GM19455 (cell line): Measurements from ENCODE around the gene MACF1.
"Not testable (repeated sequence)": the region's sequence is repeated elsewhere in the genome, so short reads cannot be mapped to it uniquely, and the experiment has no call there.

Source experiments
- ATAC-seq: cut with Tn5 transposase; IDR thresholded peaks from one replicate; pipeline ENCODE4 v1.9.1; 2021; ENCODE audit not compliant: unreplicated experiment

MACF1 gene

GRCh38 chr1:39485046-39485803 lies 280.7 kb downstream of the MACF1 start:
- no peak for ATAC-seq

DNA sequence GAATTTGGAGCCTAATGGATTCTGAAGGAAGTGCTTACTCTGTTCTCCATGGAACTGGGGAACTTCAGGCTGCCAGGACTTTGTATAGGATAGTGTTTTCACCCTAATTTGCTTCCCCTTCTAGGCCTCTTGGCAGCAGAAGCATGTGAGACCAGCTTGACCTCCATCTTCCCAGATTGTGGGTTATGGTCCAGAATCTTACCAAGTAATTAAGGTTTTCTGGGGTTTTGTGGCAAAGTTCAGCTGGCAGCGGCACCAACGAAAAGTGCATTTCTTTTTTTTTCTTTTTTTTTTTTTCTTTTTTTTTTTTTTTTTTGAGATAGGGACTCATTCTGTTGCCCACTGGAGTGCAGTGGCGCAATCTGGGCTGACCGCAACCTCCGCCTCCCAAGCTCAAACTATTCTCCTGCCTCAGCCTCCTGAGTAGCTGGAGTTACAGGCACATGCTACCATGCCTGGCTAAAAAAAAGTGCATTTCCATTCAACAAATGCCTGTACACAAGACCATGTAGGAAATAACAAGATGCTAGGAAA lies 283.6 kb downstream of the MACF1 start:
- ATAC-seq = no peak

DNA sequence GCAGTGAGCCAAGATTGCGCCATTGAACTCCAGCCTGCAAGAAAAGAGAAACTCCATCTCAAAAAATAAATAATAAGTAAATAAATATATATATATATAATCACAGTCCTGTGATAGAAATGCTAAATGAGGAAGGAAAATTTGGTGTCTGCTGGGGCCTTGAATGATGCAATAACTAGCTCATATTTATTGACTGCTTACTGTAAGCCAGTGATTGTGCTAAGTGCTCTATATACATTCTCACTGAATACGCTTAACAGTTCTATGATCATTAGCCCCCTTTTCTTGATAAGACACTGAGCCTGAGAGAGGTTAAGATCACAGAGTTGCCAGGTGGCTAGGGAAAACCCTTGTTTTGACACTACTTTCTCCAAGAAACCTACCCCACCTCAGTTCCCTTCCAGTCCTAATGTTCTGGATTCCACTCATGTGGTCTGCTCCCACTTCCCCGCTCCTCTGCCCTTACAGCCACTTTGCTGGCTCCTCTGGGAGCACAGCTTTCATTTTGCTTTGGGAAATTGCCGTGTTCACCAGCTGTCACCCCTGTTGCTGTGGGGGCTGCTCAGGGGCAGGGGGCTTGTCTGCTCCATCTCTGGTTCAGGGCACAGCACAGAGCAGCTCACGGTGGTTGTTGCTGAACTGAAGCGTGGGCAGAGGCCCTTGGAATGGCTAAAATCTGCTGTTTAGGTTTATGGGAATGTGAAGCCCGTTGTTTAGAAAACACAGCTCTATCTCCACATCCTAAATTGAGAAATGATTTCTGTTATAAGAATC lies 284.5 kb downstream of the MACF1 start:
- no peak for ATAC-seq

DNA sequence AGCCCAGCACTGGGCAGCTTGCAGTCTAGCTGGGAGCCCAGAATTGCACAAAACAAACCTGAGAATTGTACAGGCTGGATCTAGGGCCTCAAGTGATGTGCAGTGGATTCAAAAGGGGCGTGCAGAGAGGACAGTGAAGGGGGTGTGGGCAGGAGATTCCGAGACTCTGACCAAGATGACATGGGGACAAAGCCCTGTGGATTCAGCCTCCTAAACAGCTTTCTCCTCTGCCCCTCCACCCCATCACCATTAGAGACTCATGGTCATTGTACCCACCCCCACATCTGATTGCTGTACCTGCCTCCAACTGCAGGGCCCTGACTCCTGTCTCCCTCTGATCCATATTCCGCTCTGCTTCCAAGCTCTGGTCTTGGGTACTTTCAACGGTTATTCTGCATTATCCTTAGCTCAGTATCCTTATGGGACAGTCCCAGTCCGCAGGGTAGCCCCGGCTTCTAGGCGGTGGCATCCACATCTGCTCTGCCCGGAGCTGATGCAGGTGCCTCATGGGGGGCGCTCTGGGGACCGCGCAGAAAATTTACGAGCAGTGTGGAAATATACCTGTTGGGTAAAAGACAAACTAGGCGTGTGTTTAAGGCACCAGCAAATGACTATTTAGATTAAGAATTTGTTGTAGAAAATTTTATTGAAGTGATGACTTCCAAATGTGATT lies 285.2 kb downstream of the MACF1 start:
- no peak for ATAC-seq

DNA sequence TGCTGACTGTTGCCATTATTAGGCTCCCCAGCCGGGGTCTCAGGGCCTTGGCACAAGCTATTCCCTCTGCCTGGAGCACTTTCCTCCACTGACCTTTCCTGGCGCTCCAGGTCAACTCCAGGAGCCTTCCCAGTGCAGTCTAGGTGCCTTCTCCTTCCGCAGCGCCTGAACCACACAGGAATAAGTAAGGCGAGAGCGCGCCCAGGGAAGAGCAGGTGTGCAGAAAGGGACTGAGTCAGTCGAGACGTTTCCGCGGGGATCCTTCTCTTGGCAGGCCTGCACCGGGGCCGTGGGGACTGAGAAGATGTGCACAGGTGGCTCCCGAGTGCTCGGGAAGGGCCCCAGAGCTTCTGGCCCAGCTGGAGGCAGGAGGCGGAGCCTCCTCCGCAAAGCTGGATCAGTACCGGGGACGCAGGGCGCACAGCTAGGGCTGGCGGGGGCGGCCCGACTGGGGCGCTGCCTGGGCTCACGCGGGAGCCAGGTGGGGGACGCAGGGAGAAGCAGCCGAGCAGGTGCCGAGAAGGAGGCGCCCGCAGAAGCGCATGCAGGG lies 286.2 kb downstream of the MACF1 start:
- no peak for ATAC-seq

DNA sequence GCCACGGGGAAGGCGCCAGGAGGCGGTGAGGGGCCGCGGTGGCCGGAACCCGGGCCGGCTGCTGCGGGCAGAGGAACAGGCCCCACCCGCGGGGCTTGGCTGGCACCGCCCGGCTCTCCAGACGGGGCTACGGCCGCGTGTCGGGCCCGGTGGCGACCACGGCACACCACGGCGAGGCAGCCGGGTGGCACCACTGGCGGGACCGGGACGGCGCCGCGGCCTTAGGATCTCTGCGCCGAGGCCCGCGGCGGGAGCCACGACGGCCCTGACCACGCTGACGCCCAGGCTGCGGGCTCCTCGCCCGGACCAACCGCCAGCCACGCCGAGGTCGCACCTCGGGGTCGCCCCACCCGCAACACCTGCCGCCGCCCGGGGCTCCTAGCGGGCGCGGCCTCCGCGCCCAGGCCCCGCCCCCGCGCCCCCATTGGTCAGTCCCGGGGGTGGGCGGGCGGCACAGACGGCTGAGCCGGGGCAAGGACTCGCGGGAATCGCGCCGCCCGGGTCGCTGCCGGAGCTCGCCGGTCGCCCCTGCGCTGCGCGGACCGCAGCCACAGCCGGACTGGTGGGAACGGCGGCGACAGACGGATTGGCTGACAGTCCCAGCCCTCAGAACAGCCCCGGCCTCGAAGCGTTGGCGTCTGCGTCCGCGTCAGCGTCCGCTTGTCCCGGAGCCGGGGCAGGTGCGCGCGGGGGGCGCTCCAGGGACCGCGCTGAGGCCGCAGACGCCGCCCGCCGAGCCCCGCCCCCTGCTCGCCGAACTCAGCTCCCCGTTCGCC lies 286.8 kb downstream of the MACF1 start, which contains the start of gene BMP8A:
TSS of gene BMP8A (plus strand) at position 491 of the 776 bp plus-strand sequence. CDS start 356 bp downstream, outside the sequence.
- peak; percentile 84 for ATAC-seq

DNA sequence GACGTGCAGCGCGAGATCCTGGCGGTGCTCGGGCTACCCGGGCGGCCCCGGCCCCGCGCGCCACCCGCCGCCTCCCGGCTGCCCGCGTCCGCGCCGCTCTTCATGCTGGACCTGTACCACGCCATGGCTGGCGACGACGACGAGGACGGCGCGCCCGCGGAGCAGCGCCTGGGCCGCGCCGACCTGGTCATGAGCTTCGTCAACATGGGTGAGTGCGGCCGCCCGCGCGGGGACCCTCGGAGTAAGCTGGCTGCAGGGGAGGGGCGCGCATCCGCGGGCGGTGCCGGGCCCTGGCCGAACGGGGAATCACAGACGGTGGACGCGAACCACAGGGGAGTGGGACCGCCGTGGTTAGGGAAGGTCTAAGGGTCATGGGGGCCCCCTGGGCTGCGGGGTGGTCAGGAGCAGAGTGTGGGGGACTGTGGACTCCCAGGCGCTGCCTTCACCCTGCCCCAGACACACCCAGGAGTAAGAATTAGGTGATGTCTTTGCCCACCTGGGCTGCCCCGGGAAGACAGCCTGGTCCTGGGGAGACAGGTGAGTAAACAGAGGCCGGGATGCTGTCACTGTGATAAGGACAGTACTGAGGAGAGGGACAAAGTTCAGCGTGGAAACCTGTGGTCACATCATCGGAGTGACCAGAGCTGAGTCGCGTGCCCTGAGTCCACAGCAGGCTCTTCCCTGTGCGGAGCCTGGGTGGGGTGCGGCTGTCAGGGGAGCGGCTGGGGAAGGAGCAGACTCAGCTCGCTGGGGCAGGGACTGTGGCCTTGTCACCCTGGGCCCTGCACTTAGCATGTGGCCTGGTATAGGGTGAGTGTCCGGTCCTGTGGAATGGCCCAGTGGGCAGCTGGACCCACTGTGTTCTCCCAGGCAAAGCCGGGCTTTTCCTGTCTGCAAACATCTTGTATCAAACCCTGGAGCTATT lies 287.9 kb downstream of the MACF1 start:
- not testable (repeated sequence) for ATAC-seq

GRCh38 chr1:39493043-39493810 lies 288.7 kb downstream of the MACF1 start:
- not testable (repeated sequence) for ATAC-seq

- no peak for ATAC-seq
Measured at GRCh38 chr1:39494671-39495410, 290.3 kb downstream of the MACF1 start.

DNA sequence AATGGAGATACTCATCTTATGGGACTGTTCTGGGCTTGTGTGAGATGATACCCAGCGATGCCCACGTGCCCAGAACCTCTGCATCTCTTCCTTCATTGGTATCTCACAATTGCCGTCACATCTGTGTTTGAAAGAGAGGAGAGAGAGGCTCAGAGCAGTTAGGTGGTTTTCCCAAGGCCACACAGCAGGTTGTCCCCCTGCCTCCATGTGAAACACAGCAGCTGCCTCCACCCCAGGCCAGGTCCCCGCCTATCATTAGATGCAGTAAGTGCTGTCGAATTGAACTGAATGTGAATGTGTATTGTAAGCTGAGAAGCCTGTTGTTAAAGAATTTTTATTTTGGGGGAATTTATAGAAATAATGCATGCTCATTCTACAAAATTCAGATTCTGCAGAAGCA lies 292.0 kb downstream of the MACF1 start:
- not testable (repeated sequence) for ATAC-seq

DNA sequence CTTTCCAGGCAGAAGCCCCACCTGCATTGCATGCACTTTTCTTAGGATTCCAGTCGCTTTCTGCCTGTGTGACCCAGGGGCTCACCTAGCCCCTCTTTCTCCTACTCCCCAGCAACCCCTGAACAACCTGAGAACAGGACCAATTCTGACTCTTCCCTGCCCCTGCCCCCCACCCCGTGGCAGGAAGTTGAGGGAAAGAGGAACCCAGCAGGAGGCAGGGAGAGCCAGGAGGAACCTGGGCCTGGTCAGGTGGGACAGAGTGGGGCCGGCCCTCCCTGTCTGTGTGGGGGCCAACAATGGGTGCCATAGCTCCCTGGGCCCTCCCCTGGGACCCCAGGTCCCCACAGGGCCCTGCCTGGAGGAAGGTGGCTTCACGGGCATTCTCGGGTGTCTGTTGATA lies 293.1 kb downstream of the MACF1 start:
- ATAC-seq = no peak

GRCh38 chr1:39498096-39498710 lies 293.7 kb downstream of the MACF1 start:
- ATAC-seq = not testable (repeated sequence)

DNA sequence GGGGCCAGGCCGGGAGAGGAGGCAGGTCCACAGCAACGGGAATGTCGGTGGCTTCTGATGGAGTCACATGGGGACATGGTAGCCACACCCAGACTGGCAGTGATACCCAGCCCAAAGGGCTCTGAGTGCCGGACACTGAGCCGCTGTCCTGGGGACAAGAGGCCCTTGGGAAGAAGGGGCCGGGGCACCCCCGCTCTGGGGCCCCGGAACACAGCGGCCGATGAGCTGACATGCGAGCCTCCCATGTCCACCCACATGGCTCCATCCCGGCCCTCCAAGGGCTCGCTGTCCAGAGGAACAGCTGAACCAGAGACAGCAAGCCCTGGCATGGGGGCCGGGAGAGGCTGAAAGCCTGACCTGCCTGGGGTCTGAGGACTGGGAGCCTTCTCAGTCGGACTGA lies 294.3 kb downstream of the MACF1 start:
- not testable (repeated sequence) for ATAC-seq

GRCh38 chr1:39499668-39500067 lies 295.2 kb downstream of the MACF1 start:
- ATAC-seq = no peak

- ATAC-seq = no peak
Measured at GRCh38 chr1:39500862-39501389, 296.4 kb downstream of the MACF1 start.

GRCh38 chr1:39501666-39502065 lies 297.2 kb downstream of the MACF1 start:
- ATAC-seq = no peak

DNA sequence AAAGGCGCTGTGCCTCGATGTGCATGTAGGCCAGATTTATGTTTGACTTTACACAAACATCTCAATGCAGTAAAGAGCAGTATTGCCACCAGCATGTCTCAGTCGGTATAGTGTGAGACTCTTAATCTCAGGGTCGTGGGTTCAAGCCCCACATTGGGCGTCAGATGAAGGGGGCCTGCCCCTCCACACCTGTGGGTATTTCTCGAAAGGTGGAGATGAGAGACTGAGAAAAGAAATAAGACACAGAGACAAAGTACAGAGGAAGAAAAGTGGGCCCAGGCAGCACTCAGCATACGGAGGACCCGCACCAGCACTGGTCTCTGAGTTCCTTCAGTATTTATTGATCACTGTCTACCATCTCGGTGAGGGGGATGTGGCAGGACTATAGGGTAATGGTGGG lies 299.9 kb downstream of the MACF1 start:
- ATAC-seq = not testable (repeated sequence)
